ENCODE results near the gene DEGS2.
"Not testable (repeated sequence)": the region's sequence is repeated elsewhere in the genome, so short reads cannot be mapped to it uniquely, and the experiment has no call there.

- not testable (repeated sequence) for TF ChIP-seq POLR2A, EP300, POLR2AphosphoS5 (IDR thresholded peaks at IDR 0.05)
- TF ChIP-seq, protein P1, sequence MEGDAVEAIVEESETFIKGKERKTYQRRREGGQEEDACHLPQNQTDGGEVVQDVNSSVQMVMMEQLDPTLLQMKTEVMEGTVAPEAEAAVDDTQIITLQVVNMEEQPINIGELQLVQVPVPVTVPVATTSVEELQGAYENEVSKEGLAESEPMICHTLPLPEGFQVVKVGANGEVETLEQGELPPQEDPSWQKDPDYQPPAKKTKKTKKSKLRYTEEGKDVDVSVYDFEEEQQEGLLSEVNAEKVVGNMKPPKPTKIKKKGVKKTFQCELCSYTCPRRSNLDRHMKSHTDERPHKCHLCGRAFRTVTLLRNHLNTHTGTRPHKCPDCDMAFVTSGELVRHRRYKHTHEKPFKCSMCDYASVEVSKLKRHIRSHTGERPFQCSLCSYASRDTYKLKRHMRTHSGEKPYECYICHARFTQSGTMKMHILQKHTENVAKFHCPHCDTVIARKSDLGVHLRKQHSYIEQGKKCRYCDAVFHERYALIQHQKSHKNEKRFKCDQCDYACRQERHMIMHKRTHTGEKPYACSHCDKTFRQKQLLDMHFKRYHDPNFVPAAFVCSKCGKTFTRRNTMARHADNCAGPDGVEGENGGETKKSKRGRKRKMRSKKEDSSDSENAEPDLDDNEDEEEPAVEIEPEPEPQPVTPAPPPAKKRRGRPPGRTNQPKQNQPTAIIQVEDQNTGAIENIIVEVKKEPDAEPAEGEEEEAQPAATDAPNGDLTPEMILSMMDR (IDR thresholded peaks at IDR 0.05), result not testable (repeated sequence)
Observed at GRCh38 chr14:100157548-100158232, 1.8 kb downstream of the DEGS2 start.

All from upper lobe of left lung (tissue), 4 donors.